ENCODE data around the gene CLDN6.

The CLDN6 gene

DNA sequence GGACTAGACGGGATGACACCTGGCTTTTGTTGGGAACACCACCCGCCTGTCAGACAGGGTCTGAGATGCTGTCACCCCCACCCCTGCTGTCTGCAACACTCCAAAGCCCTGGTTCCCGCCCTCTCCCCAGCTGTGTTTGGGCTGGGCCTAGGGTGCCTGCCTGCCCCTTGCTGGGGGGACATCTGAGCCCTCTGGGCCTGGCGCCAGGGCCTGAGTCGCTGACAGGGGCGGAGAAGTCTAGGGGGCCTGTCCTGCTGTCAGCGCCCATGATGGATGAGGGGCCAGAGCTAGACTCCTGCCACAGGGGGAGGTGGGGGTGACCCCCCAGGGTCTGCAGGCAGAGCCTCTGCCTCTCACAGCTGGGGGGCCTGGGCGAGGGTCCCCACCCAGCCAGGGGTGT lies 30.1 kb downstream of the CLDN6 start:
- no peak for DNase-seq (ENCODE audit: low read depth in 2 of 2)

DNA sequence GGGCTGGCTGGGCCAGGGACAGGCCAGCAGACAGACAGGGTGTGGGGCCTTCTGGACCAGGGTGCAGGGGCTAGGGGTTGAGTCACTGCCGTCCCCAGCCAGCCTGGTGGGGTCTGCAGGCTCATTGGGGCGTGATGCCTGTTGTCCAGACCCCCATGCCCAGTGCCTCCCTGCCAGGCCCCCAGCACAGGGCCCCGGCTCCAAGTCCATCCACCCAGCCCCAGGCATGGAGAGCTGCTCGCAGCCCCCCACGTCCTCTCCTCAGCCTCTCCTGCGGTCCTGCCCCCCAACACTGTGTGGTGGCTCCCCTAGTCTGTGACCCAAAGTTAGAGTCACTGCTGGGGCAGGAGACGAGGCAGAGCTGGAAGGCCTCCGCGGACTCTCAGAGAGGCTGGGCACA lies 30.7 kb downstream of the CLDN6 start:
- no peak for DNase-seq (ENCODE audit: low read depth in 2 of 2)

DNA sequence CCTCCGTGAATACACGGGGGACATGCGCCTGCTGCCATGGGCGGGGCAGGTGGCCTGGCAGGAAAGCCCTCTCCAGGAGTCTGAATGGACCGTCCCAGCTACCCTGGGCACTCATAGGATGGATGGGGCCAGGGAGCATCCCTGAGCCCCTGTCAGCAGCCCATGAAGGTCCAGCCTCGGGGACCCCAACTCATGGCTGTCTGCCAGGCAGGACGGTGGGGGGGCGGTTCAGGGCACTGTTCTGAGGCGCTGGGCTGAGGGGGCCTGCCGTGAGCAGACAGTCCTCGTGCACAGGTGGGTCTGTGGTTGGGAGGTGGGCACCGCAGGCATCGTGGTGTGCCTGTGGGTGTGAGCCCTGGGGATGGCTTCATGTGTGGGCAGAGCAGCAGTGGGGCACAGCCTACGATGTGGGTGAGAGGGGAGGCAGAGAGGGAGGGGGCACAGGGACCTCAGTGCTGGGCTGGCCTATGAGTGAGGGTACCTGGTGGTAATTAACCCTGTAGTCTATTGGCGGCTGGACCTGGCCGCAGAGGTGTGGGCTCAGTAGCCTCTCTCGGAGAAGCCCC lies 31.3 kb downstream of the CLDN6 start:
- DNase-seq (ENCODE audit: low read depth in 2 of 2) = no peak

DNA sequence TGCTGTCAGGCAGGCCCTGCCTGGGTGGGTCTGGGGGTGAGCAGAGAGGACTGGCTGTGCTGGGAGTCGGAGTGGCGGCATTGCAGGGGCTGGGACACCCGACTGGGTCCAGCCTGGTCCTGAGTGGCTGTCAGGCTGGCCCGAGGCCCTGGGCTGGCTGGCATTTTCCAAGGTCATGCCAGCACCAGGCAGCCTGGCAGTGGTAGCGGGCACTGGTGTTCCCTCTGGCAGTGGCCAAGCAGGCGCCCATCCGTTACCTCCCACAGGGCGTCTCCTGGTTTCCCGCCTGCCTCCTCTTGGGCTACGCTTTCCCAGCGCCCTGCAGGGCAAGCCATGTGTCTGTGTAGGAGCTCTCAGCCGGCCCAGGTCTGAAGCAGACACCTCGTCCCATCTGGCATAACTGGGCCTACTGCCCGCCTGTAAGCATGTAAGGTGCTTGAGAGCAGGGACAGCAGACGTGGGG lies 32.1 kb downstream of the CLDN6 start:
- DNase-seq (ENCODE audit: low read depth in 2 of 2) = no peak

DNA sequence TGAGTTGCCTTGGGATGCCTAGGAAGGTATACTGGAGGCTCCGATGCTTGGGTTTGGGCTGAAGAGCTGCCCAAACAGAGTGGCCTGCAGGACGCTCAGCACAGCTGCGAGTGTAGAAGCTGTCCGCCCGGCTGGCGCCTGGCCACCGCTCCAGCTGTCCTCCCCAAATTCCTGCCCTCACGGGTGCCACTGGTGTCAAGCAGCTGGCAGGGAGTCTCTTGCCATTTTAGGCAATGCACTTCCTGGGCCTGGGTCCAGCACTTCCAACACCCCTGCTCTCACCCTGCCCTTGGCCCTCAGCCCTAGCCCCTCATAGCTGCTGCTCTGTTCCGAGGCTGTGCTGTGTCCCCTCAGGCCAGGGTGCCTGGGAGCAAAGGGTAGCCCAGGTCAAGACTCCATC lies 32.5 kb downstream of the CLDN6 start:
- DNase-seq (ENCODE audit: low read depth in 2 of 2) = no peak

DNA sequence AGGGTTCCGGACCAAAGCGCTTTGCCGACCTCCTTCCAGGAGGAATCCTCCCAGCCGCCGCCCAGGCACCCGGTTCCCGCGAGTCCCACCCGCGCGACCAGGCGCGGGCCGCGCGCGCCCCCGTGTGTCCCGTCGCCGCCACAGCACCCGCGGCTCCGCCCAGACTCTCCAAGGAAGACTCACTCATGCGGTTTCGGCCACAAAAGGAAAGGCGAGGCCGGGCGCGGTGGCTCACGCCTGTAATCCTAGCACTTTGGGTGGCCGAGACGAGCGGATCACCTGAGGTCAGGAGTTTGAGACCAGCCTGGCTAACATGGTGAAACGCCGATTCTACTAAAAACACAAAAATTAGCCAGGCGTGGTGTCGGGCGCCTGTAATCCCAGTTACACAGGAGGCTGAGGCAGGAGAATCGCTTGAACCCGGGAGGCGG lies 34.3 kb downstream of the CLDN6 start:
- DNase-seq (ENCODE audit: low read depth in 2 of 2) = peak; percentile 60 to 77

DNA sequence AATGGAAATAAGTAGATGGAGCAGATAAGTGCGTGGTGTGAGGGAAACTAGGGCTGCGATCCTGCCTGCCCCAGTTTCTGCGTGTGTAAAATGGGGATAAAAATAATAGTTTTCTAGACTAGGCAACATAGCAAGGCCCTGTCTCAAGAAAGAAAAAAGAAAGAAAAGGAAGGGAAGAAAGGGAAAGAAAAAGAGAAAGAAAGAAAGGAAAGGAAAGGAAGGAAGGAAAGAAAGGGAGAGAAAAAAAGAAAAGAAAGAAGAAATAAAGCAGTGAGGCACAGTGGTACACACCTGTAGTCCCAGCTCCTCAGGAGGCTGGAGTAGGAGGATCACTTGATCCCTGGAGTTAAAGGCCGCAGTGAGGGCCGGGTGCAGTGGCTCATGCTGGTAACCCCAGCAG lies 35.6 kb downstream of the CLDN6 start:
- DNase-seq (ENCODE audit: low read depth in 2 of 2) = no peak

DNA sequence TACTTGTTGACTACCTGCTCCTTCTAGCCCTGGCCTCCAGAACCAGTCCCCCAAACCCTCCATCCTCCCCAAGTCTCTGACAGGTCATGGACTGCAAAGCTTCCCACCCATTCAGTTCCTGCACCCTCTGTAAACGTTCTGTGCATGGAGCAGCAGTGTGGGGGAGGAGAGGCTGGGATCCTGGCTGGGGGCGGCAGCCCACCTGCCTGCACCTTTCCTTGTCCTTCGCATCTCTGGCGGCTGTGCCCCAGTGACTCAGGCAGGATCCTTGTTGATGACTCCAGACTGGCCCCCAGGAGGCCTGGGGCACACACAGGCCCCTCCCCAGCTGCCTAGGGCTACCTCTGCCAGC lies 36.1 kb downstream of the CLDN6 start:
- no peak for DNase-seq (ENCODE audit: low read depth in 2 of 2)

DNA sequence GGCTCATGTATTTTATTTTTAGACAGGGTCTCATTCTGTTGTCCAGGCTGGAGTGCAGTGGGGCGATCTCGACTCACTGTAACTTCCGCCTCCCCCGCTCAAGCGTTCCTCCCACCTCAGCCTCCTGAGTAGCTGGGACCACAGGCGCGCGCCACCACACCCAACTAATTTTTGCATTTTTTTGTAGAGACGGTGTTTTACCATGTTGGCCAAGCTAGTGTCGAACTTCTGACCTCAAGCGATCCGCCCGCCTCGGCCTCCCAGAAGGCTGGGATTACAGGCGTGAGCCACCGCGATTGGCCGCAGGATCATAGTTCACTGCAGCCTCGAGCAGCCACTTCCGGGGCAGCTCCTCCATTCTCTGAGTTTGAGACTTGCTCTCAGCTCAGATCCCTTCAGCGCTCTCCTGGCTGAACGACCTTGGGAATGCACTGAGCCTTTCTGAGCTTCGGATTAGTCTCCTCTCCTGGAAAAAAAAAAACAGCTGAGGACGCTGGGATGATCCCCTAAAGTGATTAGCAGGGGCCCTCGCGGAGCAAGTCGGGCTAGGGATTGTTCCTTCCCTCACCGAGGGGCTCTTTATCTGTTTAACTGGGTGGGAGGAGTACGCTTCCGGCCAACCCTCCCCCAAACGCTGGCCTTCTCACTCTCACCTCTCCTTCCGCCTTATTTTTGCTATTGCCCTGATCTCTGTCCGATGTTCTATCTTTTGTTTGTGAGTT lies 36.6 kb downstream of the CLDN6 start:
- DNase-seq (ENCODE audit: low read depth in 2 of 2) = no peak

DNA sequence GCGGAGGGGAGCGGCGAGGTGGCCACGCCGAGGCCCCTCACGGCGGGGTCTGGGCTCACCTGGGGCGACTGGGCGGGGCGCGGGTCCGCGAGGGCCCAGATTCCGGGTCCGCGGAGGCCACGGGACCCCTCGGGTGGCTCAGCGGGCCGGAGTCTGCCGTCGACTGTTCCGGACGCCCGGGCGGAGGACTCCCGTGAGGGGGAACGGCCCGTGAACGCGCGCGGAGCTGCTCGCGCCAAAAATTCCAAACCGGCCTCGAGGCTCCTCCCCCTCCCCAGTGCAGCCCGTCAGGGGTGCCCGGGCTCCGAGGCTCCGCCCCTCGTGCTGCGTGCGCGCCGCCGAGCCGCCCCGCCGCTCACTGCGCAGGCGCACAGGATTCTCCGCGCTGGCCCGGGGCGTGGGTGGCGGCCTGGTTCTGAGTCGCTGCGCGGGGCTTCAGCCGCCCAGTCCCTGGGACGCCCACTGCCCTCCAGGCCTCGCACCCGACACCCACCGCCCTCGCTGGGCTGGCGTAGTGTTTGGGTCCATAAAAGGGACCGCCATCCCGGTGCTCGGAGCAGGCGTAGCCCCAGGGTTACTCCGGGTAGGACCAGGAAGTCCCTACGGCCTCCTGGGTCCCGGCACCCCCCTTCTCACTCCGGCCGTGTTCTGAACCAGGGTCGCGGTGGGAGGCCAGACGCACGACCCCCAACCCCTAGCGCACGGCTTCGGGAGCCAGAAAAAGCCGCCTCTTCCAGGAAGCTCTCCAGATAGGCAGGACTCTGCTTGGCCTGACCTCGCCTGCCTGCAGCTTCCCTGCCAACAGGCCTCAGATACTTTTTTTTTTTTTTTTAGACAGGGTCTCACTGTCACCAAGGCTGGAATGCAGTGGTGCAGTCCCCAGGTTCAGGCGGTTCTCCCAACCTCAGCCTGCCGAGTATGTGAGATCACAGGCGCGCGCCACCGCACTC lies 37.5 kb downstream of the CLDN6 start, which contains the start of gene PKMYT1:
Gene PKMYT1 (minus strand): TSS at position 220 of the 950 bp plus-strand sequence. CDS start 789 bp downstream, outside the sequence.
- peak; percentile 85 to 94 for DNase-seq (ENCODE audit: low read depth in 2 of 2)

DNA sequence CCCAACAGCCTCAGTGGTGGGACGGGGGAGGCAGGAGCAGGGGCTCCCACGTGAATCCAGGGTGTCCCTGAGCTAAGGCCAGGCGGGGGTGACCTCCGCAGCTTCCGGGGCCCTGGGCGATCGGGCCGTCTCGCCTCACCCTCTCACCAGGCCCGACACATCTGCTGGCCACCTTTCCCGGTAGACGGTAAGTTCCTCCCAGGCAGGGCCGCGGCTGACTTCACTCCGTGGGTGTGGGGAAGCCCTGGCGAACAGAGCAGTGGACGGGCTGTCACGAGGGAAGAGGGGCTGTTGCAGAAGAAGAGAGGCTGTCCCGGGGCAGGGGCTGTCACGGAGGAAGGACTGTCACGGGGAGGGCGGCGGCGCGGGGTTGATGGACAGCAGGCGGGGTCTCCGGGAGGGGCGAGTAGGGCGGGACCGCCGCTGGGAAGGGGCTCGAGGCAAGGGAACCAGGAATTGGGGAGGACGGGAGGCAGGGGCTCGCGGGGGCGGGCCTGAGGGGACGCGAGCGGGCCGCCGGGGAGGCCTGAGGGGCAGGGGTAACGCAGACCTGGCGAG lies 38.2 kb downstream of the CLDN6 start:
- DNase-seq (ENCODE audit: low read depth in 2 of 2) = no peak

DNA sequence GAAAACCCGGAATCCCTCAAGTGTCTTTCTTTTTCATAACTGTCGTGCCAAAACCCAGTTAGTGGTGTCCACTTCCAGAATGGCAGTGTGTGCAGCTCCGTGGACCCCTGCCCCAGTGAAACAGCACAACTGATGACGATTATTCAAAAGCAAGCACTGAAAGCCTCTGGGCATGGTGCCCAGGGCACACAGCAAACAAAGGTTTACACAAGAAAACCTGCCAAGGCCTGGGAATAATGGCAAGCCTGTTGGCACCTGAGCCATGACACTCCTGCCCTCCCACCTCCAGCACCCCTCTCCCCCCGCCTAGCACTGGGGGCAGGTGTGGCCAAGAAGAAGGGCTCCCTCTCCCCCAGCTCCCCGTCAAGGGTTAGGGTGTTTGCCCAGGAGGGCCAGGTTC lies 40.5 kb downstream of the CLDN6 start:
- DNase-seq (ENCODE audit: low read depth in 2 of 2) = no peak

DNA sequence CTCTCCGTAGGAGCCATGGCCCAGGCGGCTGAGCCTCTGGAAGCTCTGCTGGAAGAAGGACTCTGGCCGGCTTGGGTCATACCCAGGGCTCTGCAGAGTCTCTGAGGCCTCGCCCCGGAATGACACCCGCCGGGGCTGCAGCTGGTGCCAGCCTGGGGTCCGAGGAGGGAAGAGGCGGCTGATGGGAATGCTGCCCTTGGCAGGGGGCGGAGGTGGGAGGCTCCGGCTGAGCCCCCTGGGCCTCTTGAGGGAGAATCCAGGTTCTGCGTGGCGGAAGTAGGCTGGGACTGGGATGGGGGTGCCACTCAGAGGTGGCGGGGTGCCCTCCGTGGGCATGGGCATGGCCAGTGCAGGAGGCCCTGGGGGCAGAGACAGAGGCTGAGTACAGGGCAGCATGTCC lies 41.3 kb downstream of the CLDN6 start:
- no peak for DNase-seq (ENCODE audit: low read depth in 2 of 2)

DNA sequence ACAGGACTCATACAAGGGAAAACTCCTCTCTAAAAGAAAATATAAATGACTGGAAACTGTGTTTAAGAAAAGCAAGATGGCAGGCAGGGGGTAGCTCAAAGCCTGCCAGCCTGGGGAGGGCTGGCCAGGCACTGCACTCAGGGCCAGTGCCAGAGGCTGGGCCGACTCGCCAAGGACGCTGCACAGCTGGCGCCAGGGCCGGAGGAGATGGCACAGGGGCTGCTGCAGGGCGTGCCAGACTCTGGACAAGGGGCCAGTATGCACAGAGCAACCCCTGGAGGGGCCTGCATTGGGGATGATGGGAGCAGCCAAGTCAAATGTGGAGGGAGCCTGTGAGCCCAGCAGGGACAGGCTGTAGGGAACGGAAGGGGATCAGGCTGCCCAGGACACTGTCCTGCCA lies 41.8 kb downstream of the CLDN6 start:
- DNase-seq (ENCODE audit: low read depth in 2 of 2) = no peak

DNA sequence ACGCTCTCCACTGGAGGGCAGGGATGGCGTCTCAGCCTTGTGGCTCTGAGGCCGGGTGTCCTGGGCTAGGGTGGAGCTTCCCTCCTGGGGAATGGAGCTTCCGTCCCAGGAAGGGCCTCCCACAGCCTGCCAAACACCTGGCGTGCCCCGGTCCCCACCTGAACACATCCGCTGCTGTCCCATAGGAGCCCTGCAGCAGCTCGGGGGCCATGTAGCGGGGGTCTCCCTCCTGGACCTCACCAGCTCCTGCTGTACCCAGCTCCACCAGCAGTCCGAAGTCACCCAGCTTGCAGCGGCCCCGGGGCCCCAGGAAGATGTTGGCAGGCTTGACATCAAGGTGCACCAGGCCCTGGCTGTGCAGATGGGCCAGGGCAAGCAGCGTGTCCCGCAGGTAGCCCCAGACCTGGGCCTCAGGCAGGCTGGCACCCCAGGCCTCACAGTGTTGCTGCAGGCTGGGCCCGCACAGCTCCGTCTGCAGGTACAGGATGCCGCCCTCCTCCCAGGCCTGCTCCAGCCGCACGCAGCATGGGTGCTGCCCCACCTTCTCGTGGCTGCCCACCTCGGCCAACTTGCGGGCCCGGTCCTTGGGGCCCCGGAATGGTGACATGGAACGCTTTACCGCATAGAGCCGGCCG lies 42.7 kb downstream of the CLDN6 start:
- no peak for DNase-seq (ENCODE audit: low read depth in 2 of 2)

DNA sequence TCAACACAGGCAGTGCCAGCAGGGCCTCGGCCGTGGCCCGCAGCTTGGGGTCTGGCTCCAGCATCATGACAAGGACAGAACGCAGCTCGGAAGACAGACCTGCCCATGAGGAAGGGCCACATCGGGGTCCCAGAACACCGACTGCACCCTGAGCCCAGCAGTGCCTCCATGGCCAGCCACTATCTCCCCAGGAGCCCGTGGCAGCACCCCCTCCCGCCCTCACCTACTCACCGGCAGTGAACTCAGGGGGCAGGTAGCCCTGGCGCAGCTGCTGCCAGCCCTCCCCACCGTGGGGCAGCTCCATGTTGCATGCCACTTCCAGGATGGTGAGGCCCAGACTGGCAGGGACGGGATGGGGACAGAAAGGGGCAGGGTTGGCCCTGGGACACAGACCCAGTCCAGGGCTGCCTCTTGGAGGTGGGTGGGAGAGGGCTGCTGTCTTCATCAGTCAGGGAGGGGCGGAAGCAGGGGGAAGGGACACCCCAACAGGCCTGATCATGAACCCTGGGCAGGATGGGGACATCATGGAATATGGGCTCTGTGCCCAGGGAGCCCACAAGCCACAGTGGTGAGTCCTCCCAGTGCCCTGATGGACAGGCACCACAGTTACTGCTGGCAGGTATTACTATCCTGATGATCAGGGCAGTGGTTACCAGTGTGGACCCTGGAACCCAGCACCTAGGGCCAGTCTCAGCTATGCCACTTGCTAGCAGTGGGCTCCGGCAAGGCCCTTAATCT lies 43.5 kb downstream of the CLDN6 start:
- no peak for DNase-seq (ENCODE audit: low read depth in 2 of 2)

DNA sequence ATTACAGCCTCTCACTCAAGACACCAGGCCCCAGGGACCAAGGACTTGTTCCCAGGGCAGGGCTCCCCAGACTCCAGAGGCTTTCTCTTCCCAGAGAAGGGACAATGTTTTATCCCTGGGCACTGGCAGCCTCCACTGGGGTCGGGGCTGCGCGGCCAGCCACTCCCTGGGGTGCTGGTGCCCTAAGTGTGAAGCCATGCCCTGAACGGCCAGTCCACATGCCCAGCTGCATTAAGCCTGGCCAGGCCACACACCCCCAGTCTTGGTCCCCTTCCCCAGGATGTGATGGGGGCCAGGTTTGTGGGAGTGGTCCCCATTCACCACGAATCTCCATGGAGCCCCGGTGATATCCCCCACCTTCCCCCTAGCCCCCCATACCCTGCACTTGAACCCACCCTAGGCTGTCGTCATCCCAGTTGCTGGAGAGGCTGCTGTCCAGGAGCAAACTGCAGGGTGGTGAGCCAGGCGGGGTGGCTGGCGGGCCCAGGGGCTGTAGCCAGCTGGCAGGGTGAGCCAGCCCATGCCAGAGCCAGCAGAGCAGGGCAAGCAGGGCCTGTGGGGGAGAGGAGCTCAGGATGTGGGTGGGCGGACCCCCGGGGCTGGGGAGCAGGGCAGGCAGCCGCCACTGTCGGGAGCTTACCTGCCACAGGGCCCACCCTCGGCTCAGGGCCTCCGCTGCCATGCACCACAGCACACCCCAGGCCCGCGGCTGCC lies 44.2 kb downstream of the CLDN6 start:
- DNase-seq (ENCODE audit: low read depth in 2 of 2) = no peak

DNA sequence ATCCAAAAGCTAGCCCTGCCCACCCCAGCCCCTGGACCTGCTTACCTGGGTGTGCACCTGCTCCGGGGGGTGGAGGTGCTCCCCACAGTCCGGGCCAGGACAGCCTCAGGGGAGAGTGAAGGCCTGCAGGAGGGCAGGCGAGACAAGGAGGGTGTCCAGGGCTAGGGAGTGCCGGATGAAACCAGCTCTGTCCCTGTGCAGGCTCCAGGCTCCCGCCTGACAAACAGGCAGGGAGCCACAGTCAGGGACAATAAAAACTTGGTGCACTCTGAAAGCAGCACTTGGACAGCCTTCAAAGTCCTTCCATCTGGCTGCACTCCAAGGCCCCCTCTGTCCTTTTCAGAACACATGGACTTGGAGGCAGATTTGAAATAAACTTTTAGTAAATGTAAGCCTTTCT lies 44.9 kb downstream of the CLDN6 start:
- no peak for DNase-seq (ENCODE audit: low read depth in 2 of 2)

DNA sequence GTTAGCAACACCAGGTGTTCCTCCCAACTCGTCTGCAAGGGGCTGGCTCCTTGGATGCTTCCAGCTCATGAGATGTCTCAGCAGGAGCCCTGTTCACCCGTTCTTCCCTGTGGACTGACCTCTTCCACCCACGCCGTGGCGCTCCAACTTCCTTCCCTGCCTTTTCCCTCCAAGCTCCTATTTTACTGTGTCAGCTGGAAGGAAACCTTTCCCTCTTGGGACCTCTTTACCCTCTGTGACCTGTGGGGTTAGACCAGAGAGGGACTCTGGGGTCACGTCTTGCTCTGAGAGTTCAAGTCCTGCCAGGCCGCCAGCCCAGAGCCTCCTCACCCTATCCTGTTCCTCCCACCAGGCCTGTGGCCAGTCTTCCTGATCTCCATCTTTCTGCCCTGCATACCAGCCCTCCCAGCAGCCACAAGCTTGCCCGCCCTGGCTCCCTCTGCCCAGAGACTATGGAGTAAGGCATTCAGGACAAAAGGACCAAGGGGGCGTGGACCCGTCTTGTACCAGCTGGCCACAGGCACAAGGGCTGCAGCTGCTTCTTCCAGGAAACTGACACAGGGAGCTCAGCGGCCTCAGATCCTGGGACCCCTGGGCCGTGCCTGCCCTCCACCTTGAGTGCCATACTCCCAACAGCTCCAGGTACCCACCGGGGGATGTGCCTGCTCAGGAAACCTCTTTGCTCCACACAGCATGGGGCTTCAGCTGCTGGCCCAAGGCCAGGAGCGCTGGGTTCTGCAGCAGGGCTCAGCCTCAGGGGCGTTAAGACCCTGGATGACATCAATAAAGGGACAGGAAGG lies 45.8 kb downstream of the CLDN6 start:
- no peak for DNase-seq (ENCODE audit: low read depth in 2 of 2)

Data from stimulated activated CD4-positive, alpha-beta T cell treated with anti-CD3 and anti-CD28 coated beads, Interleukin-15, amount 100 ng/mL, for 48 hours (primary cell).